Activated T-cell treated with anti-CD3 and anti-CD28 coated beads, Interleukin-2, amount 50 U/mL, for 72 hours (primary cell): ENCODE data around the gene PALLD. TPM values are rescaled to one million over a fixed set of nuclear protein-coding genes. Genes with fewer than 3 reads are reported as not detected.

Experiments
- ATAC-seq, 2 donors: fragments of 150-1000 bp; cut with Tn5 transposase; replicated peaks in 1 of 2; 2 replicates each; pipeline ENCODE4 v1.10.0; 2021; ENCODE audit warnings: moderate library complexity in 2 of 2, mild to moderate bottlenecking in 1 of 2
- DNase-seq, 2 donors: peaks; one replicate each; pipeline ENCODE4 v3.0.0; 2021 to 2022; ENCODE audit warnings: mixed read lengths in 1 of 2
- H3K27ac Mint-ChIP-seq: one replicate; pipeline ENCODE4 v1.8.0; 2022; ENCODE audit warnings: mild to moderate bottlenecking, moderate library complexity, mixed read lengths
- H3K27me3 Mint-ChIP-seq: one replicate; pipeline ENCODE4 v1.8.0; 2022; ENCODE audit warnings: low read depth, mixed read lengths
- H3K36me3 Mint-ChIP-seq, 2 donors: one replicate each; pipeline ENCODE4 v1.8.0; 2022; ENCODE audit warnings: mixed read lengths in 2 of 2, mild to moderate bottlenecking in 1 of 2; ENCODE audit not compliant: insufficient read depth in 2 of 2
- H3K4me1 Mint-ChIP-seq: one replicate; pipeline ENCODE4 v1.8.0; 2022; ENCODE audit warnings: low read depth, mixed read lengths
- H3K4me3 Mint-ChIP-seq, 2 donors: one replicate each; pipeline ENCODE4 v1.8.0; 2022; ENCODE audit warnings: mild to moderate bottlenecking in 2 of 2, mixed read lengths in 2 of 2, moderate library complexity in 2 of 2
- H3K9me3 Mint-ChIP-seq, 2 donors: one replicate each; pipeline ENCODE4 v1.8.0; 2022; ENCODE audit warnings: mixed read lengths in 2 of 2
- total RNA-seq, 2 donors: library from RNA; stranded (reverse); gene quantifications; one replicate each; pipeline ENCODE4 v1.2.3, GENCODE V29; 2022

Gene PALLD
- total RNA-seq, 2 donors from 2014 or later = 13.5 to 16.7 TPM

DNA sequence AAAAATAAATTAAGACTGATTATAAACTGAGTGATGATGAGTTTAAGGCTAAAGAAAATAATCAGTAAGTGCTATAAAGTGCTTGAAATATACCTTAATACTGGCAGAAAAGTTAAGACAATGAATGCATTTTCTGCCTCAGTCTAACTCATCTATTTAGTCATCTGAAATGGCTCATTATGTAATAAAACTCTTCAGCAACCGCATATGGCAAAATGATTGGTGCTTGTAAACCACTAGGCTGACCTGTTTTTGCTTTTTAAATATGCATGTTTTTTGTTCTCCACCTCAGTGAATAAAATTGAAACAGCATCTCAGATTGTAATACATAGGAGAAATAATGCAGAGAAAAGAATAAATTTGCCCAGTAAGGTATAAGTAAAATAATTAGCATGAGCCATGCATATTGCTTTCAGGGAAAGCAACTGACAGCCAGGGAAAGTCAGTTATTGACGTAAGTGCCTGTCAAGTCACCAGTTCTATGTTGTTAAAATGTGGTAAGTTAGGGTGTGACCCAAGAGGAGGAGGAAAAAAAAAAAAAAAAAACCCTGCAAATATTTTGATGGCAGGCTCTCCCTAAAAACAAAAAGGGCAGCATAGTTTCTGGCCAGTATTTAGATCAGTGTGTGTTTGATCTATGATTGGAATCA, 167.5 kb downstream of the PALLD start:
- DNase-seq (no peak), ATAC-seq (no peak)
- Mint-ChIP-seq H3K4me1 (no peaks in the 10 kb centered on the region), H3K27me3 (peaks cover under 1% of the 10 kb centered on the region), H3K36me3 (no peaks in the 10 kb centered on the region), H3K9me3 (no peaks in the 10 kb centered on the region), H3K27ac (no peak overlapping the region), H3K4me3 (no peak overlapping the region)

DNA sequence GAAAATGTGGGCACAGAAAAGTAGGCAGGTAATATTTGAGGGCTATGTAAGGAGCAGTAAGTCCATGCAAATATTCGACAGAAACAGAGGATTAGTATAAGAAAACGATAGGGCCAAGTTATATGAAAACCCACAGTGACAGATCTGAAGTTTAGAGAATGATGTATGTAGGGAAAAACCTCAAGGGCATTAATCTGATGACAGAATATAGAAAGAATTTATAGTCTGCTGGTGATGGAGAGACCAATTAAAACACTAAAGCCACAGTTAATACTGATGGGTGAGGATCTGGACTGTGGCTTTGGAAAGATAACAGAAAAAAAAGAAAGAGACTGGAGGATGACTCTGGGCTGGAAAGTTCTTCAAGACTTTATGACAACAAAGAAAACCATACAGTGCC, 169.7 kb downstream of the PALLD start:
- no peak overlapping the region for H3K4me3 Mint-ChIP-seq
- no peaks in the 10 kb centered on the region for H3K9me3 Mint-ChIP-seq
- ATAC-seq (no peak), DNase-seq (no peak)
- no peak overlapping the region for H3K27ac Mint-ChIP-seq
- H3K36me3 Mint-ChIP-seq = no peaks in the 10 kb centered on the region
- H3K27me3 Mint-ChIP-seq = no peaks in the 10 kb centered on the region
- H3K4me1 Mint-ChIP-seq = no peaks in the 10 kb centered on the region

DNA sequence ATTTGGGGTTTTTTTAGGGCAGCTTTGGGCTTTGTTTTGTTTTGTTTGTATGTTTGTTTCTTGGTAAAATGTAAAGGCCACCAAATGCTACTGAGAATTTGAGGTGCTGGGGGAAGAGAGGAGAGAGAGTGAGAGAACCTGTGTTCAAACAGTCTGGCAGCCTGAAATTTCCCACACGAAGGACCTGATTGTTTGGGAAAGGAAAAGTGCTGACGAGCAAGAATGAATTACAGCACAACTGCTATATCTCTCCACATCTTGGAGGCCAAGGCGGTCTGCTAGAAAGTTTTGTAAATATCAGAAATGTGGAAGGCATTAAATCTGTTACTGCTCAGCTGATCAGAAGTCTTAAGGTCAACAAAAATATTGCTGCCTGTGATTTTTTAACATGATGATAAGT, 170.5 kb downstream of the PALLD start:
- Mint-ChIP-seq H3K4me1 (no peaks in the 10 kb centered on the region), H3K27ac (no peak overlapping the region), H3K9me3 (no peaks in the 10 kb centered on the region), H3K27me3 (no peaks in the 10 kb centered on the region), H3K36me3 (no peaks in the 10 kb centered on the region), H3K4me3 (no peak overlapping the region)
- DNase-seq = no peak
- no peak for ATAC-seq

DNA sequence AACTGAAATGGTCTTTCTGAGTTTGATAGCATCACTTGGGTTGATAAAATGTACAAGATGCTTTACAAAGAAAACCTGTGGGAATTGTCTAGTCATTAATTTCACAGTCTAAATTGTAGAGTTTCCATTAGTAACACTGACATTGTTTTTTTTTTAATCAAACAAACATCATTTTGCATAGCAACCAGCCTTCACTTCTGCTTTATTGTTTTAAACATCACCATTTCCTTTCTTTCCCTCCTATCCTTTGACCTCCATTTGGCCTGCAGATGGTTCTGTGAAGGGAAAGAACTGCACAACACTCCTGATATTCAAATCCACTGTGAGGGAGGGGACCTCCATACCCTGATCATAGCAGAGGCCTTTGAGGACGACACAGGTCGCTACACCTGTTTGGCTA, 171.1 kb downstream of the PALLD start:
- Mint-ChIP-seq H3K4me1 (no peaks in the 10 kb centered on the region), H3K27ac (no peak overlapping the region), H3K9me3 (no peaks in the 10 kb centered on the region), H3K4me3 (no peak overlapping the region), H3K36me3 (no peaks in the 10 kb centered on the region), H3K27me3 (no peaks in the 10 kb centered on the region)
- ATAC-seq (no peak), DNase-seq (no peak)

DNA sequence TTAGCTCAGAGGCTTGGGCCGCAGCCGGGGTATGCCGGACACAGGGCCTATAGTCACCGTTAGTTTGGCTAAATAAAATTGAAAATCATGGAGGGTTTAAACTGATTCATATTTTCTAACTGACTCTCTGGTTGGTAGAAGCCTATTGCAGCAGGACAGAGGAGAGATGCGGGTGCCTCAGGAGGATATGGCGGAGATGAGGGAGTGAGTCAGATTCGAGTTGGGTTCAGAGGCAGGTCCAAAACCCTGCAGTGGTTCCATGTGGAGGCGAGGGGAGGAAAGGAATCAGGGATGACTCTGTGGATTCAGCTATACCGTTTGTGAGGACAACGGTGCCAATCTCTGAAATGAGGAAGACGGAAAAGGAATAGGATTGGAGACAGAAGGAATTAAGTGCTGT, 176.6 kb downstream of the PALLD start:
- Mint-ChIP-seq H3K36me3 (no peaks in the 10 kb centered on the region), H3K9me3 (no peaks in the 10 kb centered on the region), H3K4me3 (no peak overlapping the region), H3K4me1 (no peaks in the 10 kb centered on the region), H3K27ac (no peak overlapping the region), H3K27me3 (peaks cover 8% of the 10 kb centered on the region)
- ATAC-seq (no peak), DNase-seq (no peak)

- no peaks in the 10 kb centered on the region for H3K9me3 Mint-ChIP-seq
- no peaks in the 10 kb centered on the region for H3K4me1 Mint-ChIP-seq
- H3K4me3 Mint-ChIP-seq = no peak overlapping the region
- DNase-seq (no peak), ATAC-seq (no peak)
- no peaks in the 10 kb centered on the region for H3K36me3 Mint-ChIP-seq
- no peak overlapping the region for H3K27ac Mint-ChIP-seq
- H3K27me3 Mint-ChIP-seq = peaks cover 8% of the 10 kb centered on the region
These were observed 177.4 kb downstream of the PALLD start for GRCh38 chr4:168674077-168674747.

- Mint-ChIP-seq H3K4me3 (no peak overlapping the region), H3K27me3 (peaks cover 8% of the 10 kb centered on the region), H3K9me3 (no peaks in the 10 kb centered on the region), H3K4me1 (no peaks in the 10 kb centered on the region), H3K36me3 (no peaks in the 10 kb centered on the region), H3K27ac (no peak overlapping the region)
- DNase-seq (no peak), ATAC-seq (no peak)
These were observed 178.0 kb downstream of the PALLD start for GRCh38 chr4:168674866-168675265.

DNA sequence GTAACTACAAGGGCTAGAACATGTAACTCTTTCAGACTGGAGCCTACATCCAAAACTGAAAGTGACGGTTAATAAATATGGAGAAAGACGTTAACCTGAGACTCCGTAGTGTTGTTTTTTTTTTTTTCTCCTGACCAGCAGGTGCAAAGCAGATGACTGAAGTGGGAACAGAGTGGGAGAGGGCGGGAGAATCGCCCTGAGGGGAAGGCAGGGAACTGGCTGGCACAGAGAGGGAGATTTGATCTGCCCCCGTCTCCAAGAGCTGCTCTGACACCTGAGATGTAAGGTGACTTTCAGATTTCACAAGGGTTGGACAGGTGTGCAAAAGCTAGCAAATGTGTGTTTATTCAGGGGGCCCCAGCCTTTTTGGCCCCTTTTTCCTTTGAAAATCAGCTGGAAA, 180.2 kb downstream of the PALLD start:
- DNase-seq (no peak), ATAC-seq (no peak)
- Mint-ChIP-seq H3K4me1 (no peaks in the 10 kb centered on the region), H3K27me3 (peaks cover 8% of the 10 kb centered on the region), H3K27ac (no peak overlapping the region), H3K9me3 (no peaks in the 10 kb centered on the region), H3K4me3 (no peak overlapping the region), H3K36me3 (no peaks in the 10 kb centered on the region)

DNA sequence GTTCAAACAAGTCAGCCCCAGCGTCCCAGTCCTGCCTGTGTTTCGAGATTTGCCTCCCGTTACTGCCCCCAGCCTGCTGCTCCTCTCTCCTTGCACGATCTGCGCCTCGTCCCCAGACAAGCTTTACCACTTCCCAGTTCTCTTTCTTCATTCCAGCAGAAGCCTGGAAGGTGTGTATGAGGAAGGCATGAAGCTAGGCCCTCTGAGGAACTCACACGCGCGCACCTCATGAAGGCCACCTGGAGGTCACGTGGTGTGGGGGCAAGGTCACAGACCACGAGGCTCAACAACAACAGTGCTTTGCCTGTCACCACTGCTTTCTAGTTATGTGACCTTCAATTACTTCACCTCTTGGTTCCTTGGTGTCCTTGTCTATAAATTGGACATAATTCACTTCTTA, 181.0 kb downstream of the PALLD start:
- no peak overlapping the region for H3K4me3 Mint-ChIP-seq

DNA sequence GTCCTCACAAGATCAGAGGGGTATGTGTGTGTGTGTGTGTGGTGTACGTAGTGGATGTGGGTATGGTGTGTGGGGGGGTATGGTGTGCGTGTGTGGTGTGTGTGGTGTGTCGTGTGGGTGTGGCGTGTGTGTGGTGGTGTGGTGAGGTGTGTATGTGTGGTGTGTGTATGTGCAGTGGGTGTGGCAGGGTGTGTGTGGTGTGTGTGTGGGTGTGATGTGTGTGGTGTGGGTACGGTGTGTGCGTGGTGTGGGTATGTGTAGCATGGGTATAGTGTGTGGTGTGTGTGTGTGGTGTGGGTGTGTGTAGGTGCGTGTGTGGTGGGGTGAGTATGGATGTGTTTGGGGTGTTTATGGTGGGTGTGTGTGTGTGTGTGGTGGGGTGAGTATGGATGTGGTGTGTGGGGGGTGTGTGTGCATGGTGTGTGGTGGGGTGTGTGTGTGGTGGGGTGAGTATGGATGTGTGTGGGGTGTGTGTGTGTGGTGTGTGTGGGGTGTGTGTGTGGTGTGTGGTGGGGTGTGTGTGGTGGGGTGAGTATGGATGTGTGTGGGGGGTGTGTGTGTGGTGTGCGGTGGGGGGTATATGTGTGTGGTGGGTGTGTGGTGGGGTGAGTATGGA, 182.0 kb downstream of the PALLD start:
- H3K36me3 Mint-ChIP-seq = no peaks in the 10 kb centered on the region
- no peaks in the 10 kb centered on the region for H3K4me1 Mint-ChIP-seq
- ATAC-seq = no peak
- H3K27ac Mint-ChIP-seq = no peak overlapping the region
- no peaks in the 10 kb centered on the region for H3K9me3 Mint-ChIP-seq
- H3K27me3 Mint-ChIP-seq = peaks cover 8% of the 10 kb centered on the region
- no peak overlapping the region for H3K4me3 Mint-ChIP-seq
- no peak for DNase-seq

More for the DNA sequence above, 181.0 kb downstream of the PALLD start:
- Mint-ChIP-seq H3K4me1 (no peaks in the 10 kb centered on the region), H3K27me3 (peaks cover 8% of the 10 kb centered on the region), H3K36me3 (no peaks in the 10 kb centered on the region), H3K9me3 (no peaks in the 10 kb centered on the region), H3K27ac (no peak overlapping the region)
- ATAC-seq (no peak), DNase-seq (no peak)

DNA sequence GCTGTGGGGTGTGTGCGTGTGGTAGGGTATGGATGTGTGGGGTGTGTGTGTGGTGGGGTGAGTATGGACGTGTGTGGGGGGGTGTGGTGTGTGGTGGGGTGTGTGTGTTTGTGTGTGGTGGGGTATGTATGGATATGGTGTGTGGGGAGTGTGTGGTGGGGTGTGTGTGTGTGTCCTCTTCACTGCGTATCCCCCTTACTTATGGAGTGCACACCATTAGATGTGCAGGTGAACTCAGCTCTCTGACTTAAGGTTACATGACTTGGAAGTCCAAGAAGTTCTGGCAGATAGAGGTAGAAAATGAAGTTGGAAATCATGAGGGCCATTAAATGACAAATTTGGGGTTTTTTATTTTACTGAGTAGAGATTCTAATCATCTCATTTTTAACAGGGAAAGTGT, 182.5 kb downstream of the PALLD start:
- ATAC-seq (no peak), DNase-seq (no peak)
- H3K27me3 Mint-ChIP-seq = peaks cover 8% of the 10 kb centered on the region
- H3K36me3 Mint-ChIP-seq = no peaks in the 10 kb centered on the region
- no peak overlapping the region for H3K4me3 Mint-ChIP-seq
- H3K27ac Mint-ChIP-seq = no peak overlapping the region
- H3K9me3 Mint-ChIP-seq = no peaks in the 10 kb centered on the region
- no peaks in the 10 kb centered on the region for H3K4me1 Mint-ChIP-seq

GRCh38 chr4:168679819-168680218, 183.0 kb downstream of the PALLD start:
- H3K9me3 Mint-ChIP-seq = no peaks in the 10 kb centered on the region
- no peak overlapping the region for H3K4me3 Mint-ChIP-seq
- H3K4me1 Mint-ChIP-seq = no peaks in the 10 kb centered on the region
- H3K36me3 Mint-ChIP-seq = no peaks in the 10 kb centered on the region
- H3K27me3 Mint-ChIP-seq = peaks cover 8% of the 10 kb centered on the region
- DNase-seq (no peak), ATAC-seq (no peak)
- no peak overlapping the region for H3K27ac Mint-ChIP-seq

DNA sequence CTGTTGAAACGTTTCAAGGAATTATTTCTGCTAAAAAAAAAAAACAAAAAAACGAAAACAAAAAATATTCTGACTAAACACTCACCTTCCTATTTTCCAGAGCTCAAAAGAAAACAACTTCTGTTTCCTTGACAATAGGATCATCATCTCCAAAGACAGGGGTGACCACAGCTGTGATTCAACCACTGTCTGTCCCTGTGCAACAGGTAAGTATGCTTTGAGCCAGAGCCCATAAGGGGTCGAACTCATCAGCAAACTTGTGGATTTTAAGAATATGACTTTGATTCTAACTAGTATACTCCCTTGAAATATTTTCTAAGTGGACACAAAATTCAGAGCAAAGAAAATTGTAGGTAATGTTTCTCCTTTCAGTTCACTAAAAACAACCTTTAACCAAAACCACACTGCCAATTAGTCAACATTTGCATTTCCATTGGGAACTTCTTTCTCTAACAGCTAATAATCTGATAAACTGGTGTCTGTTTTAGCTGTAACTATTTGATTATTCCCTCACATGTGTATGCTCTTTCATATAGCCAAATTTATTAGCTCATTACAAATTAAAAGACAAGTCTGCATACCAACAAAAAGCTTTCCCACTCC, 186.1 kb downstream of the PALLD start:
- H3K27ac Mint-ChIP-seq = peak overlapping the region; percentile 41
- H3K36me3 Mint-ChIP-seq = no peaks in the 10 kb centered on the region
- ATAC-seq = no peak
- H3K4me3 Mint-ChIP-seq = no peak overlapping the region
- H3K9me3 Mint-ChIP-seq = no peaks in the 10 kb centered on the region
- DNase-seq = no peak
- H3K27me3 Mint-ChIP-seq = peaks cover 14% of the 10 kb centered on the region
- no peaks in the 10 kb centered on the region for H3K4me1 Mint-ChIP-seq
